Activated CD4-positive, CD25-positive, alpha-beta regulatory T cell treated with anti-CD3 and anti-CD28 coated beads, Interleukin-2, amount 50 U/mL, for 16 hours (primary cell): ENCODE results near the gene KCNQ5.

Source experiments
- DNase-seq: peaks from one replicate; pipeline ENCODE4 v3.0.0-alpha.2; 2020; ENCODE audit warnings: low read depth, low spot score

KCNQ5 gene

GRCh38 chr6:72675396-72675795 is 53.5 kb downstream of the KCNQ5 start:
- DNase-seq = no peak

- no peak for DNase-seq
Measured at GRCh38 chr6:72676995-72677394, 55.1 kb downstream of the KCNQ5 start.

GRCh38 chr6:72677740-72678139 is 55.9 kb downstream of the KCNQ5 start:
- DNase-seq = no peak

- DNase-seq = no peak
Measured at GRCh38 chr6:72683797-72684196, 61.9 kb downstream of the KCNQ5 start.

GRCh38 chr6:72689107-72689954 is 67.5 kb downstream of the KCNQ5 start:
- no peak for DNase-seq

- no peak for DNase-seq
Measured at GRCh38 chr6:72691249-72691648, 69.4 kb downstream of the KCNQ5 start.

- no peak for DNase-seq
Measured at GRCh38 chr6:72696055-72696454, 74.2 kb downstream of the KCNQ5 start.

- no peak for DNase-seq
Measured at GRCh38 chr6:72699159-72699558, 77.3 kb downstream of the KCNQ5 start.

- no peak for DNase-seq
Measured at GRCh38 chr6:72702421-72702820, 80.6 kb downstream of the KCNQ5 start.

- no peak for DNase-seq
Measured at GRCh38 chr6:72703093-72703492, 81.2 kb downstream of the KCNQ5 start.

GRCh38 chr6:72704979-72705378 is 83.1 kb downstream of the KCNQ5 start:
- no peak for DNase-seq

GRCh38 chr6:72709431-72709830 is 87.6 kb downstream of the KCNQ5 start:
- DNase-seq = no peak

- no peak for DNase-seq
Measured at GRCh38 chr6:72711731-72712130, 89.9 kb downstream of the KCNQ5 start.

GRCh38 chr6:72712910-72713309 is 91.0 kb downstream of the KCNQ5 start:
- DNase-seq = no peak

GRCh38 chr6:72715119-72715518 is 93.3 kb downstream of the KCNQ5 start:
- no peak for DNase-seq

- DNase-seq = no peak
Measured at GRCh38 chr6:72716916-72717315, 95.1 kb downstream of the KCNQ5 start.

GRCh38 chr6:72720464-72720863 is 98.6 kb downstream of the KCNQ5 start:
- DNase-seq = no peak

- DNase-seq = no peak
Measured at GRCh38 chr6:72721346-72721745, 99.5 kb downstream of the KCNQ5 start.

GRCh38 chr6:72724545-72724944 is 102.7 kb downstream of the KCNQ5 start:
- no peak for DNase-seq

GRCh38 chr6:72728706-72729343 is 107.0 kb downstream of the KCNQ5 start:
- no peak for DNase-seq

- DNase-seq = no peak
Measured at GRCh38 chr6:72733045-72733444, 111.2 kb downstream of the KCNQ5 start.

GRCh38 chr6:72738091-72738490 is 116.2 kb downstream of the KCNQ5 start:
- no peak for DNase-seq

GRCh38 chr6:72739368-72739779 is 117.5 kb downstream of the KCNQ5 start:
- DNase-seq = no peak
